Upper lobe of left lung (tissue), 6 donors: ENCODE measurements around the gene ANKS1B. TPM values are rescaled to one million over a fixed set of nuclear protein-coding genes. Genes with fewer than 3 reads are reported as not detected.
A peak's percentile ranks its signal among the peaks of the same experiment; 100 is the strongest.
"Not testable (repeated sequence)": the region's sequence is repeated elsewhere in the genome, so short reads cannot be mapped to it uniquely, and the experiment has no call there.

Source experiments
- ATAC-seq, 2 donors: fragments of 200-7000 bp; cut with Tn5 transposase; one replicate each; pipeline ENCODE4 v1.9.1; 2022; ENCODE audit warnings: mild to moderate bottlenecking in 2 of 2, moderate library complexity in 2 of 2; ENCODE audit not compliant: low FRiP score in 2 of 2
- DNase-seq, 2 donors: peaks; one replicate each; pipeline ENCODE4 v3.0.0-alpha.2; 2019 to 2020
- H3K27ac ChIP-seq, 4 donors: fragments of 200-600 bp; sonication (generic); one replicate each; pipeline ENCODE4 v1.5.1; 2016 to 2019
- H3K27me3 ChIP-seq, 4 donors: fragments of 200-600 bp; sonication (generic); one replicate each; pipeline ENCODE4 v1.5.1; 2017 to 2019
- H3K36me3 ChIP-seq, 4 donors: fragments of 200-600 bp; sonication (generic); one replicate each; pipeline ENCODE4 v1.5.1; 2016 to 2019
- H3K4me1 ChIP-seq, 4 donors: fragments of 200-600 bp; sonication (generic); one replicate each; pipeline ENCODE4 v1.5.1; 2018 to 2019
- H3K4me3 ChIP-seq, 4 donors: fragments of 200-600 bp; sonication (generic); one replicate each; pipeline ENCODE4 v1.5.1; 2017 to 2019; ENCODE audit warnings: mild to moderate bottlenecking in 2 of 4, moderate library complexity in 1 of 4
- H3K9me3 ChIP-seq, 4 donors: fragments of 200-600 bp; sonication (generic); one replicate each; pipeline ENCODE4 v1.5.1; 2018 to 2019
- EP300 ChIP-seq, 4 donors: sonication (generic); formaldehyde crosslinking; IDR thresholded peaks; one replicate each; pipeline ENCODE4 v1.5.1; 2017; ENCODE audit warnings: antibody characterized with exemption in 4 of 4, control low read depth in 2 of 4
- POLR2A ChIP-seq, 4 donors: fragments of 450-650 bp; IDR thresholded peaks; one replicate each; pipeline ENCODE4 v1.5.1; 2016 to 2017; ENCODE audit warnings: antibody characterized with exemption in 4 of 4, mild to moderate bottlenecking in 2 of 4
- POLR2AphosphoS5 ChIP-seq, 2 donors: sonication (generic); formaldehyde crosslinking; IDR thresholded peaks; one replicate each; pipeline ENCODE4 v1.5.1; 2017; ENCODE audit warnings: antibody characterized with exemption in 2 of 2
- WGBS, 2 donors: methylation state at CpG; one replicate each; pipeline ENCODE4 v1.1.5; 2017 to 2018; 5-methylcytosine and 5-hydroxymethylcytosine counted together
- total RNA-seq, 6 donors: library from RNA; depleted of rRNA in 4 of 6; stranded (reverse); fragments of >200 nt in 4 of 6; gene quantifications; one replicate each; pipeline versions ENCODE4 v1.1.0 to v1.2.1, GENCODE V29; 2016 to 2021
- TF ChIP-seq, protein P1 (sequence below), 6 experiments: fragments of 450-650 bp in 4 of 6; fragments of 200-600 bp in 2 of 6; sonication (generic) in 2 of 6; IDR thresholded peaks; one replicate each; pipeline ENCODE4 v1.5.1; 2016 to 2019; ENCODE audit warnings: antibody characterized with exemption in 6 of 6
- donor health status: DM: no; HTN: no; CAD: no; lungs with moderate emphysema.
- donor health status: DM: no; HTN: yes; CAD: no; lungs with severe emphysema.

Gene ANKS1B
- total RNA-seq, 6 donors from 2014 or later: 5.1 to 23.7 (median 7.2) TPM

DNA sequence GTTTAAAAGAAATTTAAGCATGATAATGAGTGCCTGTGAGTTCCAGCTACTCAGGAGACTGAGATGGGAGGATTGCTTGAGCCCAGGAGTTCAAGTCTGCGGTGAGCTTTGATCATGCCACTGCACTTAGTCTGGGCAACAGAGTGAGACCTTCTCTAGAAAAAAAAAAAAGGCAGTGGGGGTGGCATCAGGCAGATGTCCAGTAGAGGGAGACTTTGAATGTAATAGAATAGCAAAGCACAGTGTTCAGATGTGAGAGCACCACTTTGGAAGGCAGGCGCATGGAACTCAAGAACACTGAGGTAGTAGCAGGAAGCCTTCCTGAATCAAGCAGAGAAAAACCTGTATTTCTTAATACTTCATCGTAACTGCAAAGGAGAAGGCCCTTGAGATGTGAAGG is 731.7 kb downstream of the ANKS1B start:
- H3K4me3 ChIP-seq: no peak overlapping the region
- no peak overlapping the region for H3K27ac ChIP-seq
- ATAC-seq (no peak), DNase-seq (no peak)
- no peaks in the 10 kb centered on the region for H3K9me3 ChIP-seq
- H3K27me3 ChIP-seq: no peaks in the 10 kb centered on the region
- H3K4me1 ChIP-seq: no peaks in the 10 kb centered on the region
- TF ChIP-seq EP300 (IDR thresholded peaks at IDR 0.05) (no peak), POLR2A (IDR thresholded peaks at IDR 0.05) (no peak), POLR2AphosphoS5 (IDR thresholded peaks at IDR 0.05) (no peak)
- TF ChIP-seq, protein P1, sequence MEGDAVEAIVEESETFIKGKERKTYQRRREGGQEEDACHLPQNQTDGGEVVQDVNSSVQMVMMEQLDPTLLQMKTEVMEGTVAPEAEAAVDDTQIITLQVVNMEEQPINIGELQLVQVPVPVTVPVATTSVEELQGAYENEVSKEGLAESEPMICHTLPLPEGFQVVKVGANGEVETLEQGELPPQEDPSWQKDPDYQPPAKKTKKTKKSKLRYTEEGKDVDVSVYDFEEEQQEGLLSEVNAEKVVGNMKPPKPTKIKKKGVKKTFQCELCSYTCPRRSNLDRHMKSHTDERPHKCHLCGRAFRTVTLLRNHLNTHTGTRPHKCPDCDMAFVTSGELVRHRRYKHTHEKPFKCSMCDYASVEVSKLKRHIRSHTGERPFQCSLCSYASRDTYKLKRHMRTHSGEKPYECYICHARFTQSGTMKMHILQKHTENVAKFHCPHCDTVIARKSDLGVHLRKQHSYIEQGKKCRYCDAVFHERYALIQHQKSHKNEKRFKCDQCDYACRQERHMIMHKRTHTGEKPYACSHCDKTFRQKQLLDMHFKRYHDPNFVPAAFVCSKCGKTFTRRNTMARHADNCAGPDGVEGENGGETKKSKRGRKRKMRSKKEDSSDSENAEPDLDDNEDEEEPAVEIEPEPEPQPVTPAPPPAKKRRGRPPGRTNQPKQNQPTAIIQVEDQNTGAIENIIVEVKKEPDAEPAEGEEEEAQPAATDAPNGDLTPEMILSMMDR (IDR thresholded peaks at IDR 0.05): no peak
- 71 to 86% methylated on average over 3 of the region's 3 CpGs for WGBS, 2 donors
- no peaks in the 10 kb centered on the region for H3K36me3 ChIP-seq

DNA sequence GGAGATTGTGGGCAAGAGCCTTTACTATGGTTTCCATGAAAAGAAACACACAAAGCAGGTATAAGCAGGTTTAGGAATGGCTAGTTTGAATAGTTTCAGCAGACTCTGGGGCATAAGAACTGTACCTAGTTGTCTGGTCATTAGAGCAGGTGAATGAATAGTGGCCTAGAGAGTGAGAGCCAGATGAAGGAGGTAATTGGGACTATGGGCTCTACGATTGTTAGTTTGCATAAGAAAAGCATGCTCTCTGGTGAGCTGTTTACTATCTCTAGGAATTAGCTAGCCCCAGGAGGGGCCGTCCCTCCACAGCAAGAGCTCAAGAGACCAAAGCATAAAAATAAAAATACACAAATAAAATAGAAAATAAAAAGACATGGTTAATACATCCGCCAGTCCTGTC is 734.6 kb downstream of the ANKS1B start:
- H3K9me3 ChIP-seq: no peaks in the 10 kb centered on the region
- TF ChIP-seq POLR2A (IDR thresholded peaks at IDR 0.05) (no peak), POLR2AphosphoS5 (IDR thresholded peaks at IDR 0.05) (no peak), EP300 (IDR thresholded peaks at IDR 0.05) (no peak)
- TF ChIP-seq, protein P1 (IDR thresholded peaks at IDR 0.05): no peak
- ATAC-seq: no peak
- no peak for DNase-seq
- no peaks in the 10 kb centered on the region for H3K27me3 ChIP-seq
- 53 to 83% methylated on average over 3 of the region's 3 CpGs for WGBS, 2 donors
- H3K4me3 ChIP-seq: no peak overlapping the region
- H3K27ac ChIP-seq: no peak overlapping the region
- H3K4me1 ChIP-seq: no peaks in the 10 kb centered on the region
- no peaks in the 10 kb centered on the region for H3K36me3 ChIP-seq

- DNase-seq (no peak), ATAC-seq (no peak)
- Histone ChIP-seq H3K27me3 (no peaks in the 10 kb centered on the region), H3K4me3 (no peak overlapping the region), H3K36me3 (no peaks in the 10 kb centered on the region), H3K27ac (no peak overlapping the region), H3K9me3 (no peaks in the 10 kb centered on the region), H3K4me1 (no peaks in the 10 kb centered on the region)
- 49 to 61% methylated on average over 3 to 4 of the region's 4 CpGs for WGBS, 2 donors
- TF ChIP-seq EP300 (IDR thresholded peaks at IDR 0.05) (no peak), POLR2A (IDR thresholded peaks at IDR 0.05) (no peak), POLR2AphosphoS5 (IDR thresholded peaks at IDR 0.05) (no peak)
- TF ChIP-seq, protein P1 (IDR thresholded peaks at IDR 0.05): no peak
Measured at GRCh38 chr12:99249543-99249942, 735.2 kb downstream of the ANKS1B start.

DNA sequence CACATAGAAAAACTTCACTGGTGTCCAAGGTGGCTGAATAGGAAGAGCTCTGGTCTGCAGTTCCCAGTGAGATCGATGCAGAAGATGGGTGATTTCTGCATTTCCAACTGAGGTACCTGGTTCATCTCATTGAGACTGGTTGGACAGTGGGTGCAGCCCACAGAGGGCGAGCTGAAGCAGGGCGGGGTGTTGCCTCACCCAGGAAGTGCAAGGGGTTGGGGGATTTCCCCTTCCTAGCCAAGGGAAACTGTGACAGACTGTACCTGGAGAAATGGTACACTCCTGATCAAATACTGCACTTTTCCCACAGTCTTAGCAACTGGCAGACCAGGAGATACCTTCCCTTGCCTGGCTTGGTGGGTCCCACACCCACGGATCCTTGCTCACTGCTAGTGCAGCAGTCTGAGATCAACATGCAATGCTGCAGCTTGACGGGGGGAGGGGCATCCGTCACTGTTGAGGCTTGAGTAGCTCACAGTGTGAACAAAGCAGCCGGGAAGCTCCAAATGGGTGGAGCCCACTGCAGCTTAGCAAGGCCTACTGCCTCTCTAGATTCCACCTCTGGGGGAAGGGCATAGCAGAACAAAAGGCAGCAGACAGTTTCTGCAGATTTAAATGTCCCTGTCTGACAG is 746.7 kb downstream of the ANKS1B start:
- H3K36me3 ChIP-seq, H3K4me3 ChIP-seq, H3K27me3 ChIP-seq, ATAC-seq, H3K27ac ChIP-seq, H3K4me1 ChIP-seq, H3K9me3 ChIP-seq: not testable (repeated sequence)
- DNase-seq: peak in 1 of 2 donors; percentile 25
- WGBS, 2 donors: 53 to 81% methylated on average over 3 to 7 of the region's 7 CpGs

DNA sequence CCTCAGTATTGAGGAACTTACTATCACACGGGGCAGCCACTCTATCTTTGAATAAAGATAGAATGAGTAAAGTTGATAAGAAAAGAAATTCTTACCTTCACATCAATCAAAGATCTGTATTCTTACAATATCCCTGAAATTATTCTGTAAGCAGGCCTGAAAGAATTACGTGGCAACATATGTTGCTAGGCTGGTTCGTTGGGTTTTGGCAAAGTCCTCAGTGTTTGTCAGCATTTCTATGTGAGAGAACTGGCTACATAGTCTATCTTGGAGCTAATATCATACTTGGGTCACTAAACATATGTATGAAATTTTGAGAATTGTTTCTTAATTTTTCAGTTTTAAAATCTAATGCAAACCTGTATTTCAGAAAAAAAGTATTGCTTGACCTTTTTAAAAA is 749.4 kb downstream of the ANKS1B start:
- 45 to 54% methylated on average over 3 of the region's 3 CpGs for WGBS, 2 donors
- no peak for ATAC-seq

More for the DNA sequence above, 749.4 kb downstream of the ANKS1B start:
- no peak for DNase-seq
- Histone ChIP-seq H3K4me3 (no peak overlapping the region), H3K27me3 (no peaks in the 10 kb centered on the region), H3K36me3 (no peaks in the 10 kb centered on the region), H3K9me3 (no peaks in the 10 kb centered on the region), H3K4me1 (no peaks in the 10 kb centered on the region), H3K27ac (no peak overlapping the region)
- TF ChIP-seq, protein P1 (IDR thresholded peaks at IDR 0.05): no peak
- TF ChIP-seq EP300 (IDR thresholded peaks at IDR 0.05) (no peak), POLR2AphosphoS5 (IDR thresholded peaks at IDR 0.05) (no peak), POLR2A (IDR thresholded peaks at IDR 0.05) (no peak)
